SU-DHL-6 (cell line): ENCODE data around the gene FAM181B.
A peak's percentile ranks its signal among the peaks of the same experiment; 100 is the strongest.

Source experiments
- H2AFZ ChIP-seq: fragments of 200-600 bp; sonication (generic); 2 replicates; pipeline ENCODE4 v1.6.1; 2014; ENCODE audit warnings: low read depth, mild to moderate bottlenecking, moderate library complexity, mixed read lengths, antibody characterized with exemption, low read length; ENCODE audit not compliant: severe bottlenecking
- H3F3A ChIP-seq: fragments of 200-600 bp; shearing (Covaris generic); 2 replicates; pipeline ENCODE4 v1.6.0; 2016; ENCODE audit warnings: antibody characterized with exemption, mild to moderate bottlenecking; ENCODE audit not compliant: insufficient read depth
- H3K27ac ChIP-seq: fragments of 200-600 bp; sonication (generic); 2 replicates; pipeline ENCODE4 v1.5.1; 2016; ENCODE audit warnings: low read depth, mild to moderate bottlenecking, low read length, moderate library complexity, mixed read lengths
- H3K27me3 ChIP-seq: fragments of 200-600 bp; sonication (generic), shearing (Covaris generic); 2 replicates; pipeline ENCODE4 v1.6.0; 2014; ENCODE audit warnings: mild to moderate bottlenecking, low read length
- H3K36me3 ChIP-seq: fragments of 200-600 bp; sonication (generic); 2 replicates; pipeline ENCODE4 v1.6.1; 2014; ENCODE audit warnings: mild to moderate bottlenecking, low read length, mixed read lengths
- H3K4me2 ChIP-seq: fragments of 300-600, 200-600 bp; shearing (Covaris generic), sonication (generic); 2 replicates; pipeline ENCODE4 v1.6.0; 2014; ENCODE audit warnings: low read length, low read depth, mild to moderate bottlenecking; ENCODE audit not compliant: poor library complexity, severe bottlenecking
- H3K4me3 ChIP-seq: fragments of 200-600 bp; sonication (generic); 2 replicates; pipeline ENCODE4 v1.5.1; 2014; ENCODE audit warnings: antibody characterized with exemption, low read length, mild to moderate bottlenecking, mixed read lengths; ENCODE audit not compliant: insufficient read depth, poor library complexity, severe bottlenecking
- H3K79me2 ChIP-seq: fragments of 200-600 bp; sonication (generic); 2 replicates; pipeline ENCODE4 v1.6.1; 2014; ENCODE audit warnings: mild to moderate bottlenecking, low read length, moderate library complexity; ENCODE audit not compliant: insufficient read depth
- H3K9ac ChIP-seq: fragments of 200-600 bp; sonication (generic); 2 replicates; pipeline ENCODE4 v1.7.0; 2014; ENCODE audit warnings: mild to moderate bottlenecking, low read length
- H3K9me2 ChIP-seq: fragments of 200-600 bp; sonication (generic); replicated peaks from 2 replicates; pipeline ENCODE4 v1.6.1; 2014; ENCODE audit warnings: low read length; ENCODE audit not compliant: insufficient read depth
- H3K9me3 ChIP-seq: fragments of 200-600 bp; sonication (generic); 2 replicates; pipeline ENCODE4 v1.6.1; 2014; ENCODE audit warnings: low read length, mixed read lengths; ENCODE audit not compliant: insufficient read depth
- H4K20me1 ChIP-seq: fragments of 200-600 bp; sonication (generic); 2 replicates; pipeline ENCODE4 v1.6.1; 2014; ENCODE audit warnings: low read depth, mild to moderate bottlenecking, antibody characterized with exemption, low read length, moderate library complexity, mixed read lengths
- CTCF ChIP-seq: fragments of 200-600 bp; sonication (generic); IDR thresholded peaks from one replicate; pipeline ENCODE4 v1.5.1; 2017; ENCODE audit warnings: antibody characterized with exemption, mild to moderate bottlenecking, low read length, moderate library complexity; ENCODE audit not compliant: insufficient read depth, poor library complexity, severe bottlenecking
- EZH2phosphoT487 ChIP-seq: fragments of 200-600 bp; sonication (generic), shearing (Covaris generic); conservative IDR thresholded peaks from 2 replicates; pipeline ENCODE4 v1.6.1; 2018; ENCODE audit warnings: mild to moderate bottlenecking, antibody characterized with exemption, low read length, moderate library complexity, mixed read lengths

The FAM181B gene

GRCh38 chr11:82718307-82718706, 15.4 kb downstream of the FAM181B start:
- no peaks in the 10 kb centered on the region for H3K36me3 ChIP-seq
- no peak overlapping the region for H3K4me2 ChIP-seq
- H3K27ac ChIP-seq, result no peak overlapping the region
- no peaks in the 10 kb centered on the region for H3F3A ChIP-seq
- no peaks in the 10 kb centered on the region for H3K79me2 ChIP-seq
- no peak overlapping the region for H2AFZ ChIP-seq
- H3K9me3 ChIP-seq, result no peaks in the 10 kb centered on the region
- no peaks in the 10 kb centered on the region for H4K20me1 ChIP-seq
- TF ChIP-seq EZH2phosphoT487 (no peak), CTCF (peak; percentile 63)
- H3K9ac ChIP-seq, result no peak overlapping the region
- no peaks in the 10 kb centered on the region for H3K27me3 ChIP-seq
- no peak overlapping the region for H3K4me3 ChIP-seq
- no peaks in the 10 kb centered on the region for H3K9me2 ChIP-seq

- Histone ChIP-seq H4K20me1 (no peaks in the 10 kb centered on the region), H3K79me2 (no peaks in the 10 kb centered on the region), H3K4me2 (no peak overlapping the region), H3F3A (no peaks in the 10 kb centered on the region), H3K36me3 (no peaks in the 10 kb centered on the region), H3K4me3 (no peak overlapping the region), H3K9ac (no peak overlapping the region), H3K9me2 (no peaks in the 10 kb centered on the region), H3K27me3 (no peaks in the 10 kb centered on the region), H3K9me3 (no peaks in the 10 kb centered on the region), H2AFZ (no peak overlapping the region), H3K27ac (no peak overlapping the region)
- TF ChIP-seq CTCF (no peak), EZH2phosphoT487 (no peak)
Measured at GRCh38 chr11:82714346-82715174, 19.1 kb downstream of the FAM181B start.

GRCh38 chr11:82711648-82712047, 22.0 kb downstream of the FAM181B start:
- H3K79me2 ChIP-seq, result no peaks in the 10 kb centered on the region
- no peak overlapping the region for H3K4me3 ChIP-seq
- H3K36me3 ChIP-seq, result no peaks in the 10 kb centered on the region
- no peaks in the 10 kb centered on the region for H3K9me3 ChIP-seq
- H2AFZ ChIP-seq, result no peak overlapping the region
- H3K9me2 ChIP-seq, result no peaks in the 10 kb centered on the region
- no peaks in the 10 kb centered on the region for H4K20me1 ChIP-seq
- H3K27me3 ChIP-seq, result no peaks in the 10 kb centered on the region
- H3K9ac ChIP-seq, result no peak overlapping the region
- H3F3A ChIP-seq, result no peaks in the 10 kb centered on the region
- TF ChIP-seq EZH2phosphoT487 (no peak), CTCF (no peak)
- no peak overlapping the region for H3K27ac ChIP-seq
- no peak overlapping the region for H3K4me2 ChIP-seq
